HEK293T (cell line): ENCODE measurements around the gene IFNL1.
"Not testable (repeated sequence)": the region's sequence is repeated elsewhere in the genome, so short reads cannot be mapped to it uniquely, and the experiment has no call there.

ENCODE experiments used
- CTCF ChIA-PET: fragments of 350-600 bp; formaldehyde crosslinking; extraction: SDS; loops from one replicate; lab custom pipeline; 2021; ENCODE audit warnings: antibody characterized with exemption, inconsistent platforms; lab: Yijun Ruan, JAX
- POLR2A ChIA-PET: fragments of 350-600 bp; formaldehyde crosslinking; extraction: SDS; loops from one replicate; lab custom pipeline; 2020; ENCODE audit warnings: antibody characterized with exemption, inconsistent platforms; lab: Yijun Ruan, JAX
- DNase-seq: peaks from one replicate; pipeline ENCODE4 v3.0.0; 2012; ENCODE audit warnings: mixed read lengths; ENCODE audit errors: extremely low spot score
- ARNT ChIP-seq: fragments of 450-650 bp; IDR thresholded peaks from 2 replicates; pipeline ENCODE4 v1.6.1; 2017; ENCODE audit warnings: mild to moderate bottlenecking
- BHLHE40 ChIP-seq: fragments of 450-650 bp; IDR thresholded peaks from 2 replicates; pipeline ENCODE4 v1.6.1; 2016; ENCODE audit warnings: mild to moderate bottlenecking, moderate library complexity, borderline replicate concordance
- CTBP1 ChIP-seq: fragments of 450-650 bp; IDR thresholded peaks from 2 replicates; pipeline ENCODE4 v1.6.1; 2016; ENCODE audit warnings: borderline replicate concordance
- ELF4 ChIP-seq: fragments of 450-650 bp; IDR thresholded peaks from 2 replicates; pipeline ENCODE4 v1.6.1; 2017; ENCODE audit warnings: antibody characterized with exemption
- FOXA1 ChIP-seq: fragments of 450-650 bp; IDR thresholded peaks from 2 replicates; pipeline ENCODE4 v1.6.1; 2016; ENCODE audit warnings: mild to moderate bottlenecking
- FOXK2 ChIP-seq: fragments of 450-650 bp; IDR thresholded peaks from 2 replicates; pipeline ENCODE4 v1.6.1; 2016; ENCODE audit warnings: mild to moderate bottlenecking
- FOXM1 ChIP-seq: fragments of 450-650 bp; IDR thresholded peaks from 2 replicates; pipeline ENCODE4 v1.6.1; 2017; ENCODE audit warnings: mild to moderate bottlenecking, borderline replicate concordance
- HDGF ChIP-seq: fragments of 450-650 bp; IDR thresholded peaks from 2 replicates; pipeline ENCODE4 v1.6.1; 2017; ENCODE audit warnings: antibody characterized with exemption, borderline replicate concordance
- L3MBTL2 ChIP-seq: fragments of 450-650 bp; conservative IDR thresholded peaks from 2 replicates; pipeline ENCODE4 v1.6.1; 2016; ENCODE audit warnings: mild to moderate bottlenecking
- LEF1 ChIP-seq: fragments of 450-650 bp; IDR thresholded peaks from 2 replicates; pipeline ENCODE4 v1.6.1; 2017; ENCODE audit warnings: mild to moderate bottlenecking, borderline replicate concordance
- NFRKB ChIP-seq: fragments of 450-650 bp; IDR thresholded peaks from 2 replicates; pipeline ENCODE4 v1.6.1; 2016; ENCODE audit warnings: mild to moderate bottlenecking, moderate library complexity
- PKNOX1 ChIP-seq: fragments of 450-650 bp; IDR thresholded peaks from 2 replicates; pipeline ENCODE4 v1.6.1; 2016
- SP1 ChIP-seq: fragments of 450-650 bp; IDR thresholded peaks from 2 replicates; pipeline ENCODE4 v1.6.1; 2017
- SUZ12 ChIP-seq: fragments of 450-650 bp; IDR thresholded peaks from 2 replicates; pipeline ENCODE4 v1.6.1; 2016; ENCODE audit warnings: mild to moderate bottlenecking
- TARDBP ChIP-seq: fragments of 450-650 bp; IDR thresholded peaks from 2 replicates; pipeline ENCODE4 v1.6.1; 2016
- ZNF384 ChIP-seq: fragments of 450-650 bp; IDR thresholded peaks from 2 replicates; pipeline ENCODE4 v1.6.1; 2016

Gene IFNL1

GRCh38 chr19:39336483-39336882 is 40.3 kb downstream of the IFNL1 start:
- DNase-seq, result no peak
- POLR2A ChIA-PET, result no interaction called here
- CTCF ChIA-PET, result interaction anchor here (0.7 to 1.2 kb wide), 2 partner anchors 10 kb away, joined by 3 read pairs; no protein-coding TSS in a partner anchor
- TF ChIP-seq ARNT (no peak), LEF1 (no peak), ELF4 (no peak), SUZ12 (no peak), FOXA1 (no peak), NFRKB (no peak), FOXM1 (no peak), ZNF384 (no peak), BHLHE40 (no peak), CTBP1 (no peak), SP1 (no peak), PKNOX1 (no peak), L3MBTL2 (no peak), TARDBP (no peak), FOXK2 (no peak)

GRCh38 chr19:39339674-39340073 is 43.5 kb downstream of the IFNL1 start:
- TF ChIP-seq NFRKB (no peak), LEF1 (no peak), FOXK2 (no peak)
- CTCF ChIA-PET, result no interaction called here
- DNase-seq, result no peak
- POLR2A ChIA-PET, result no interaction called here

GRCh38 chr19:39340156-39340555 is 43.9 kb downstream of the IFNL1 start:
- POLR2A ChIA-PET, DNase-seq, CTCF ChIA-PET: not testable (repeated sequence)

GRCh38 chr19:39341129-39341718 is 45.0 kb downstream of the IFNL1 start:
- POLR2A ChIA-PET, result interaction anchor here (1.0 to 1.4 kb wide), 2 partner anchors 50 to 202 kb away, joined by 3 to 9 read pairs; partner anchors contain the start of genes MED29 and PAF1
- no peak for TF ChIP-seq FOXK2
- TF ChIP-seq SUZ12, result no peak
- TF ChIP-seq FOXM1, result no peak
- no peak for TF ChIP-seq LEF1
- no peak for TF ChIP-seq BHLHE40
- no peak for TF ChIP-seq SP1
- TF ChIP-seq ARNT, result no peak
- no peak for TF ChIP-seq ELF4
- TF ChIP-seq FOXA1, result no peak
- no peak for TF ChIP-seq L3MBTL2
- no peak for TF ChIP-seq NFRKB
- no peak for TF ChIP-seq HDGF
- TF ChIP-seq PKNOX1, result no peak
- no peak for TF ChIP-seq ZNF384
- TF ChIP-seq CTBP1, result no peak
- CTCF ChIA-PET, result no interaction called here
- DNase-seq, result peak; percentile 18

GRCh38 chr19:39341719-39342604 is 45.8 kb downstream of the IFNL1 start, which contains the start of gene SAMD4B:
TSS of gene SAMD4B (plus strand) at chr19:39342421. CDS start at chr19:39356894, 14,473 bp downstream.
- ChIA-PET POLR2A (interaction anchor here (0.6 to 1.4 kb wide), 10 partner anchors 11 to 203 kb away, joined by 3 to 9 read pairs (median 4); partner anchors contain the start of genes MED29, PAF1 and RPS16), CTCF (interaction anchor here (0.6 to 1.0 kb wide), 4 partner anchors 9 to 1029 kb away, joined by 3 to 4 read pairs (median 3); no protein-coding TSS in a partner anchor)
- peak; percentile 98 for DNase-seq
- TF ChIP-seq FOXM1, result 0 out of 2 replicates have a peak, but pooled peaks have one; percentile 36
- TF ChIP-seq ELF4, result peak; percentile 66; the same call in 1 of the 2 replicates
- TF ChIP-seq FOXK2, result no peak
- TF ChIP-seq PKNOX1, result peak; percentile 95
- TF ChIP-seq NFRKB, result no peak

- POLR2A ChIA-PET, result interaction anchor here (0.9 to 1.4 kb wide), 4 partner anchors 10 to 93 kb away, joined by 3 to 9 read pairs (median 6); partner anchors contain the start of genes MED29, PAF1 and RPS16
- DNase-seq, result no peak
- CTCF ChIA-PET, result interaction anchor here (0.6 to 1.0 kb wide), 4 partner anchors 10 to 1028 kb away, joined by 3 to 4 read pairs (median 3); no protein-coding TSS in a partner anchor
- TF ChIP-seq HDGF (no peak), TARDBP (no peak), NFRKB (no peak), LEF1 (no peak), FOXK2 (no peak), FOXM1 (no peak), BHLHE40 (no peak), FOXA1 (no peak), L3MBTL2 (no peak), CTBP1 (no peak), ZNF384 (no peak), SUZ12 (no peak), PKNOX1 (no peak), ARNT (no peak), ELF4 (no peak), SP1 (no peak)
Measured at GRCh38 chr19:39342647-39343305, 46.6 kb downstream of the IFNL1 start.
